Endothelial cell of umbilical vein (primary cell): ENCODE data around the gene TMTC1. TPM values are rescaled to one million over a fixed set of nuclear protein-coding genes. Genes with fewer than 3 reads are reported as not detected.

ENCODE experiments used
- BruUV-seq: library from RNA; stranded (reverse); fragments of 400-500 nt; replicated peaks from 2 replicates; lab custom pipeline; 2021; lab: Mats Ljungman, UMichigan
- CTCF ChIA-PET: fragments of 300-600, 350-600 bp; sonication (Branson Sonifier 250); formaldehyde crosslinking; loops from one replicate; lab custom pipeline; 2021; ENCODE audit warnings: antibody characterized with exemption, inconsistent platforms; lab: Charles Lee
- POLR2A ChIA-PET: fragments of 300-600, 350-600 bp; sonication (Branson Sonifier 250); formaldehyde crosslinking; loops from one replicate; lab custom pipeline; 2021; ENCODE audit warnings: antibody characterized with exemption, inconsistent platforms; lab: Charles Lee
- DNase-seq: peaks from one replicate; pipeline ENCODE4 v3.0.0-alpha.2; 2011; ENCODE audit warnings: low read depth, low spot score
- FAIRE-seq: peaks from 2 replicates; lab custom pipeline; 2011; peaks lifted over from hg19 to GRCh38; lab: Jason Lieb, UNC
- H2AFZ ChIP-seq: 2 replicates; pipeline ENCODE4 v1.6.0; 2012; ENCODE audit warnings: low read depth, low read length, control low read depth, inconsistent platforms
- H3K27ac ChIP-seq: 2 replicates; pipeline ENCODE4 v1.5.1; 2011; ENCODE audit warnings: low read depth, mild to moderate bottlenecking, control low read depth, low read length, moderate library complexity; ENCODE audit not compliant: insufficient read depth
- H3K27me3 ChIP-seq, 2 experiments: 2 replicates each; pipeline versions ENCODE4 v1.6.0 to v1.6.1; 2011; ENCODE audit warnings: low read length in 2 of 2, mixed read lengths in 1 of 2; ENCODE audit not compliant: control insufficient read depth in 2 of 2, insufficient read depth in 2 of 2
- H3K36me3 ChIP-seq, 2 experiments: 2 replicates in 1 of 2; 3 replicates in 1 of 2; pipeline ENCODE4 v1.5.1; 2011; ENCODE audit warnings: low read length in 2 of 2, mild to moderate bottlenecking in 1 of 2, moderate library complexity in 1 of 2; ENCODE audit not compliant: control insufficient read depth in 2 of 2, insufficient read depth in 2 of 2; ENCODE audit errors: extremely low read depth in 1 of 2
- H3K4me1 ChIP-seq: 3 replicates; pipeline ENCODE4 v1.5.1; 2011; ENCODE audit warnings: mild to moderate bottlenecking, low read length; ENCODE audit not compliant: control insufficient read depth, insufficient read depth; ENCODE audit errors: extremely low read depth
- H3K4me2 ChIP-seq: 2 replicates; pipeline ENCODE4 v1.6.1; 2011; ENCODE audit warnings: low read length, control low read depth, mixed read lengths; ENCODE audit not compliant: insufficient read depth
- H3K4me3 ChIP-seq, 3 experiments: fragments of 200-600 bp in 1 of 3; sonication (generic), shearing (Covaris generic) in 1 of 3; replicated peaks in 1 of 3; 2 replicates each; pipeline ENCODE4 v1.5.1; 2011 to 2016; ENCODE audit warnings: control low read depth in 3 of 3, low read length in 3 of 3, mild to moderate bottlenecking in 2 of 3, inconsistent platforms in 1 of 3, low read depth in 1 of 3, moderate library complexity in 1 of 3; ENCODE audit not compliant: insufficient read depth in 1 of 3
- H3K79me2 ChIP-seq: 2 replicates; pipeline ENCODE4 v1.6.0; 2012; ENCODE audit warnings: low read length, inconsistent platforms; ENCODE audit not compliant: control insufficient read depth, insufficient read depth
- H3K9ac ChIP-seq: replicated peaks from 2 replicates; pipeline ENCODE3; 2011; ENCODE audit warnings: low read length, control low read depth; ENCODE audit not compliant: insufficient read depth; ENCODE audit errors: extremely low read depth
- H3K9me1 ChIP-seq: replicated peaks from 3 replicates; pipeline ENCODE4 v1.6.0; 2011; ENCODE audit warnings: mild to moderate bottlenecking, low read length; ENCODE audit not compliant: control insufficient read depth, insufficient read depth; ENCODE audit errors: extremely low read depth
- H3K9me3 ChIP-seq: replicated peaks from 2 replicates; pipeline ENCODE4 v1.5.1; 2012; ENCODE audit warnings: low read length, inconsistent platforms; ENCODE audit not compliant: control insufficient read depth, insufficient read depth
- H4K20me1 ChIP-seq: replicated peaks from 2 replicates; pipeline ENCODE3; 2011; ENCODE audit warnings: mild to moderate bottlenecking, low read length; ENCODE audit not compliant: control insufficient read depth, insufficient read depth; ENCODE audit errors: extremely low read depth
- CTCF ChIP-seq, 2 donors: IDR thresholded peaks; 1 replicate in 1 of 2; 2 replicates in 1 of 2; pipeline ENCODE4 v1.5.1; 2011; ENCODE audit warnings: low read length in 2 of 2, mild to moderate bottlenecking in 2 of 2, moderate library complexity in 2 of 2, control low read depth in 1 of 2, inconsistent platforms in 1 of 2, low read depth in 1 of 2; ENCODE audit not compliant: insufficient read depth in 1 of 2; ENCODE audit errors: extremely low read depth in 1 of 2
- EZH2 ChIP-seq: IDR thresholded peaks from 2 replicates; pipeline ENCODE4 v1.6.1; 2012; ENCODE audit warnings: borderline replicate concordance, low read depth, mild to moderate bottlenecking, moderate library complexity, low read length, inconsistent platforms; ENCODE audit not compliant: severe bottlenecking
- FOS ChIP-seq: IDR thresholded peaks from 2 replicates; pipeline ENCODE4 v1.6.1; 2011; ENCODE audit warnings: mild to moderate bottlenecking, low read length, moderate library complexity, borderline replicate concordance; ENCODE audit not compliant: insufficient read depth
- GATA2 ChIP-seq: IDR thresholded peaks from 2 replicates; pipeline ENCODE4 v1.7.0; 2011; ENCODE audit warnings: low read depth, mild to moderate bottlenecking, moderate library complexity, mixed read lengths, low read length; ENCODE audit not compliant: insufficient read length, insufficient read depth
- JUN ChIP-seq: IDR thresholded peaks from 2 replicates; pipeline ENCODE4 v1.6.1; 2011; ENCODE audit warnings: borderline replicate concordance, low read depth; ENCODE audit not compliant: insufficient read length, insufficient read depth
- MAX ChIP-seq: IDR thresholded peaks from 2 replicates; pipeline ENCODE4 v1.6.1; 2011; ENCODE audit not compliant: insufficient read depth, insufficient read length
- MYC ChIP-seq: IDR thresholded peaks from one replicate; pipeline ENCODE4 v1.6.1; 2011; ENCODE audit warnings: mild to moderate bottlenecking, low read depth, low read length
- POLR2A ChIP-seq: IDR thresholded peaks from 2 replicates; pipeline ENCODE4 v1.6.1; 2012; ENCODE audit warnings: low read depth, mild to moderate bottlenecking, control low read depth, low read length
- POLR2AphosphoS5 ChIP-seq: IDR thresholded peaks from 2 replicates; pipeline ENCODE4 v1.6.1; 2012; ENCODE audit warnings: low read depth, mild to moderate bottlenecking, control low read depth, low read length, moderate library complexity; ENCODE audit not compliant: insufficient read depth
- dilution Hi-C: fragments of 300-500 bp; cut with MboI; formaldehyde crosslinking; loops from one replicate; pipeline ENCODE4 v1.15.0; 2019; ENCODE audit warnings: low sequenced_read_pairs; ENCODE audit not compliant: extremely low pct_ligation_motif_present
- intact Hi-C: fragments of 100-400 bp; cut with micrococcal nuclease; formaldehyde crosslinking; loops from one replicate; pipeline ENCODE4 v1.10.0; 2022
- polyA plus RNA-seq, 4 experiments: library from polyadenylated mRNA; depleted of rRNA in 3 of 4; stranded (reverse) in 3 of 4; unstranded in 1 of 4; fragments of >200 nt; gene quantifications; 2 replicates each; pipeline versions ENCODE4 v1.2.1 to v1.2.3, GENCODE V29; 2011 to 2012; ENCODE audit warnings: missing spikeins in 1 of 4
- total RNA-seq: library from RNA; stranded (reverse); gene quantifications from 2 replicates; pipeline ENCODE4 v1.2.3, GENCODE V29; 2021

The TMTC1 gene
- total and polyA plus RNA-seq, 2 donors (not counting 3 experiments of a cell fraction or from before 2014, with no cell fraction given) = 5.4 to 5.9 TPM

- no peak for TF ChIP-seq MYC
- TF ChIP-seq JUN = no peak
- no peak for TF ChIP-seq MAX
- no peak for TF ChIP-seq POLR2AphosphoS5
- no peak for TF ChIP-seq GATA2
- Histone ChIP-seq H3K4me2 (no peak overlapping the region), H3K27me3 (no peaks in the 10 kb centered on the region), H4K20me1 (no peaks in the 10 kb centered on the region), H2AFZ (no peak overlapping the region), H3K36me3 (no peaks in the 10 kb centered on the region), H3K27ac (no peak overlapping the region), H3K9me1 (no peaks in the 10 kb centered on the region), H3K9me3 (no peaks in the 10 kb centered on the region), H3K4me1 (no peaks in the 10 kb centered on the region), H3K9ac (no peak overlapping the region), H3K4me3 (no peak overlapping the region), H3K79me2 (no peaks in the 10 kb centered on the region)
- intact Hi-C loops (no loop called here), dilution Hi-C loops (no loop called here)
- ChIA-PET CTCF (no interaction called here), POLR2A (no interaction called here)
- FAIRE-seq = no peak
- BruUV-seq = no TSS peak
- DNase-seq = no peak
These were observed 190.7 kb downstream of the TMTC1 start for GRCh38 chr12:29593001-29593400.

GRCh38 chr12:29591140-29592020, 192.4 kb downstream of the TMTC1 start:
- H3K4me2 ChIP-seq = no peak overlapping the region
- DNase-seq = no peak

More at GRCh38 chr12:29591140-29592020, 192.4 kb downstream of the TMTC1 start:
- TF ChIP-seq MAX = no peak
- no peak for TF ChIP-seq MYC
- no peak for TF ChIP-seq GATA2
- no peak for TF ChIP-seq JUN
- TF ChIP-seq EZH2 = no peak
- no peak for TF ChIP-seq FOS
- no peak for TF ChIP-seq POLR2AphosphoS5
- no peak for TF ChIP-seq CTCF (IDR thresholded peaks at IDR 0.05; ENCODE audit: extremely low read depth in 1 of 2, insufficient read depth in 1 of 2, low read depth in 1 of 2, low read length in 2 of 2)
- no peak for TF ChIP-seq POLR2A
- Histone ChIP-seq H2AFZ (no peak overlapping the region), H3K4me1 (no peaks in the 10 kb centered on the region), H3K27ac (no peak overlapping the region), H3K79me2 (no peaks in the 10 kb centered on the region), H4K20me1 (no peaks in the 10 kb centered on the region), H3K9me3 (no peaks in the 10 kb centered on the region), H3K9me1 (no peaks in the 10 kb centered on the region), H3K4me3 (no peak overlapping the region), H3K36me3 (no peaks in the 10 kb centered on the region), H3K27me3 (no peaks in the 10 kb centered on the region), H3K9ac (no peak overlapping the region)
- ChIA-PET CTCF (no interaction called here), POLR2A (no interaction called here)
- dilution Hi-C loops = no loop called here
- FAIRE-seq = no peak
- BruUV-seq = no TSS peak
- intact Hi-C loops = no loop called here
